Breast epithelium (tissue), 4 donors: ENCODE measurements around the gene GNAL. TPM values are rescaled to one million over a fixed set of nuclear protein-coding genes. Genes with fewer than 3 reads are reported as not detected.
A peak's percentile ranks its signal among the peaks of the same experiment; 100 is the strongest.

Experiments
- DNase-seq, 2 donors: peaks; one replicate each; pipeline ENCODE4 v3.0.0-alpha.2; 2019; ENCODE audit warnings: low spot score in 2 of 2
- H3K27ac ChIP-seq, 2 donors: fragments of 200-600 bp; sonication (generic) in 1 of 2; one replicate each; pipeline ENCODE4 v1.5.1; 2016 to 2019; ENCODE audit warnings: mild to moderate bottlenecking in 1 of 2
- H3K27me3 ChIP-seq, 2 donors: fragments of 200-600 bp; sonication (generic) in 1 of 2; one replicate each; pipeline versions ENCODE4 v1.5.1 to v1.6.0; 2017 to 2019; ENCODE audit warnings: control low read depth in 1 of 2, mild to moderate bottlenecking in 1 of 2
- H3K36me3 ChIP-seq: fragments of 200-600 bp; one replicate; pipeline ENCODE4 v1.5.1; 2019
- H3K4me1 ChIP-seq, 2 donors: fragments of 200-600 bp; sonication (generic); one replicate each; pipeline ENCODE4 v1.5.1; 2016 to 2019; ENCODE audit warnings: control low read depth in 1 of 2
- H3K4me3 ChIP-seq, 3 donors: fragments of 200-600 bp; sonication (generic); 1 replicate in 2 of 3; 2 replicates in 1 of 3; pipeline ENCODE4 v1.5.1; 2016 to 2019; ENCODE audit warnings: mild to moderate bottlenecking in 3 of 3, moderate library complexity in 2 of 3
- H3K9me3 ChIP-seq, 2 donors: fragments of 200-600 bp; sonication (generic) in 1 of 2; one replicate each; pipeline ENCODE4 v1.5.1; 2016 to 2019; ENCODE audit warnings: control low read depth in 1 of 2
- POLR2A ChIP-seq: fragments of 450-650 bp; IDR thresholded peaks from one replicate; pipeline ENCODE4 v1.6.1; 2016; ENCODE audit warnings: antibody characterized with exemption, mild to moderate bottlenecking, moderate library complexity
- POLR2AphosphoS5 ChIP-seq, 3 donors: sonication (generic); formaldehyde crosslinking; IDR thresholded peaks; one replicate each; pipeline ENCODE4 v1.6.1; 2017; ENCODE audit warnings: antibody characterized with exemption in 3 of 3
- intact Hi-C: fragments of 100-400 bp; cut with DNase I; formaldehyde crosslinking; loops from one replicate; pipeline ENCODE4 v1.15.1; 2023; ENCODE audit warnings: low total_unique reads
- total RNA-seq, 3 donors: library from RNA; depleted of rRNA; stranded (reverse); fragments of >200 nt; gene quantifications; one replicate each; pipeline ENCODE4 v1.1.0, GENCODE V29; 2016
- TF ChIP-seq, protein P1 (sequence below), 3 donors: fragments of 450-650 bp; IDR thresholded peaks; one replicate each; pipeline ENCODE4 v1.5.1; 2016 to 2017; ENCODE audit warnings: antibody characterized with exemption in 3 of 3, mild to moderate bottlenecking in 3 of 3, moderate library complexity in 3 of 3

The GNAL gene
- total RNA-seq, 3 donors from 2014 or later, result 6.6 to 15.4 (median 7.5) TPM

DNA sequence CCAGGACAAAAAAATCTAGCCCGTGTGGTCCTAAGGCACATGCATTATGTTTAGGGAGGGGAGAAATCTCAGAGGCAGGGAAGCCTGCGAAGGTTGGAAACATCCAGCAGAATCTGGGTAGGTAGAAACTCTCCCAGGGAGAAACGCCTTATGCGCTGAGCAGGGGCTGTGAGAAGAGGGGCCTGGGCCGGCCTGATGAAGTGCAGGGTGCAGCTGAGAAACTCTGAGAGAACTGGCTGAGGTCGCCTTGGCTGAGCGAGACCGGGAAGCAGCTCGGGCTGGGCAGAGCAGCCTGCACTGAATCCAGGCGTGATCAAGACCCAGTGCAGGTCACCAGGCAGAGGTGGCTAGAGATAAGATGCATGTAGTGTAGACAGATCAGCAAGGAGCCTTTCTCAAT, 177.3 kb downstream of the GNAL start:
- intact Hi-C loops, result no loop called here
- Histone ChIP-seq H3K27me3 (no peaks in the 10 kb centered on the region), H3K4me1 (no peaks in the 10 kb centered on the region), H3K27ac (no peak overlapping the region), H3K36me3 (no peaks in the 10 kb centered on the region), H3K9me3 (no peaks in the 10 kb centered on the region), H3K4me3 (no peak overlapping the region)
- DNase-seq, result no peak
- TF ChIP-seq, protein P1, sequence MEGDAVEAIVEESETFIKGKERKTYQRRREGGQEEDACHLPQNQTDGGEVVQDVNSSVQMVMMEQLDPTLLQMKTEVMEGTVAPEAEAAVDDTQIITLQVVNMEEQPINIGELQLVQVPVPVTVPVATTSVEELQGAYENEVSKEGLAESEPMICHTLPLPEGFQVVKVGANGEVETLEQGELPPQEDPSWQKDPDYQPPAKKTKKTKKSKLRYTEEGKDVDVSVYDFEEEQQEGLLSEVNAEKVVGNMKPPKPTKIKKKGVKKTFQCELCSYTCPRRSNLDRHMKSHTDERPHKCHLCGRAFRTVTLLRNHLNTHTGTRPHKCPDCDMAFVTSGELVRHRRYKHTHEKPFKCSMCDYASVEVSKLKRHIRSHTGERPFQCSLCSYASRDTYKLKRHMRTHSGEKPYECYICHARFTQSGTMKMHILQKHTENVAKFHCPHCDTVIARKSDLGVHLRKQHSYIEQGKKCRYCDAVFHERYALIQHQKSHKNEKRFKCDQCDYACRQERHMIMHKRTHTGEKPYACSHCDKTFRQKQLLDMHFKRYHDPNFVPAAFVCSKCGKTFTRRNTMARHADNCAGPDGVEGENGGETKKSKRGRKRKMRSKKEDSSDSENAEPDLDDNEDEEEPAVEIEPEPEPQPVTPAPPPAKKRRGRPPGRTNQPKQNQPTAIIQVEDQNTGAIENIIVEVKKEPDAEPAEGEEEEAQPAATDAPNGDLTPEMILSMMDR (IDR thresholded peaks at IDR 0.05), result no peak

DNA sequence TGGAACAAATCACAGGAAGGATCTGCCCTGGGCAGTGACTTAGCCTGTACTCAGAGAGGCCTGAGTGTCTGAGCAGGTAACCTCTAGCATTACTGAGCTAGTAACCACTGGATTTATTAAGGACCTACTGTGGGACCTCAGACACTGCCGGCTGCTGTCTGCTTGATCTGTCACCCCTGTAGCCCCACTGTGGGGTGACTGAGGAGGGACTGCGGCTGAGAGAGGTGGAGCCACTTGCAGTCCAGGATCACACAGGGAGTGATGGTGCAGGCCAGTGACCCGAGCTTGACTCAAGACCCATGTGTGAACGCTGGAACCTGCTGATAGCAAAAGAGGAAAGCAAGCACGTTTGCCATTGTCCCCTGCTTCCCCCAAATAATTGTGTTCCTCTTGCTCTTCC, 177.7 kb downstream of the GNAL start:
- TF ChIP-seq, protein P1 (IDR thresholded peaks at IDR 0.05), result no peak
- TF ChIP-seq POLR2A (no peak), POLR2AphosphoS5 (IDR thresholded peaks at IDR 0.05) (no peak)
- no peaks in the 10 kb centered on the region for H3K9me3 ChIP-seq
- H3K27ac ChIP-seq, result no peak overlapping the region
- H3K27me3 ChIP-seq, result no peaks in the 10 kb centered on the region
- H3K4me1 ChIP-seq, result no peaks in the 10 kb centered on the region
- DNase-seq, result no peak
- H3K36me3 ChIP-seq, result no peaks in the 10 kb centered on the region
- intact Hi-C loops, result no loop called here
- no peak overlapping the region for H3K4me3 ChIP-seq

DNA sequence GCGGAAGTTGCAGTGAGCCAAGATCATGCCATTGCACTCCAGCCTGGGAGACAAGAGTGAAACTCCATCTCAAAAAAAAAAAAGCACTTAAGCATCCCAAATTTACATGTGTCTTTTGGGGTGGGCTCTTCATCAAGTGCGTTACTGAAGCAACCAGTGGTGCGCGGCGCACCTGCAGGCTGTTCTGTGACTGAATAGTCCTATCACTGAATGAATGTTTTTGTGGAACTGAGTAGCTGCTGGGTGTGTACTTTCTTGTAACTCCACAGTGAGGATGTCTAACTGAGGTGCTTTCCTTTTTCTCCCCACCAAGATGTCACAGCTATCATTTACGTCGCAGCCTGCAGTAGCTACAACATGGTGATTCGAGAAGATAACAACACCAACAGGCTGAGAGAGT, 179.2 kb downstream of the GNAL start:
- Histone ChIP-seq H3K27ac (no peak overlapping the region), H3K4me1 (no peaks in the 10 kb centered on the region), H3K27me3 (no peaks in the 10 kb centered on the region), H3K4me3 (no peak overlapping the region), H3K36me3 (no peaks in the 10 kb centered on the region), H3K9me3 (no peaks in the 10 kb centered on the region)
- no peak for DNase-seq
- TF ChIP-seq, protein P1 (IDR thresholded peaks at IDR 0.05), result no peak
- no peak for TF ChIP-seq POLR2AphosphoS5 (IDR thresholded peaks at IDR 0.05)
- no peak for TF ChIP-seq POLR2A
- intact Hi-C loops, result no loop called here

DNA sequence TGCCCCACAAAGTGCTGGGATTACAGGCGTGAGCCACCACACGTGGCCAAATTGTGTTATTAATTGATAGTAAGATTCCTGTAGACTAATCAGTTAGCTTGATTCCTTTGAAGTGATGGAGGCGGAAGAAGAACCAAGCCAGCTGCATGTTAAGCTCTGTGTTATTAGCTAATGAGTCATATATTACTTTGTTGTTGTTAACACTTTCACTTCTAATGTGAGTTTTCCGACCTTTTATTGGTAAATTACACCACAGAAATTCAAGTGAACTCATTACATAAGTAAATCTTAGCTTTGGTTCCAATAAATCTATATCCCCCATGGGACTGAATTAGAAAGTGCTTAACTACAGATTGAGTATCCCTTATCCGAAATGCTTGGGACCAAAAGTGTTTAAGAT, 182.4 kb downstream of the GNAL start:
- Histone ChIP-seq H3K27me3 (no peaks in the 10 kb centered on the region), H3K4me1 (no peaks in the 10 kb centered on the region), H3K27ac (no peak overlapping the region), H3K36me3 (no peaks in the 10 kb centered on the region), H3K4me3 (no peak overlapping the region), H3K9me3 (no peaks in the 10 kb centered on the region)
- DNase-seq, result no peak
- intact Hi-C loops, result no loop called here
- TF ChIP-seq POLR2AphosphoS5 (IDR thresholded peaks at IDR 0.05) (no peak), POLR2A (no peak)
- TF ChIP-seq, protein P1 (IDR thresholded peaks at IDR 0.05), result no peak

DNA sequence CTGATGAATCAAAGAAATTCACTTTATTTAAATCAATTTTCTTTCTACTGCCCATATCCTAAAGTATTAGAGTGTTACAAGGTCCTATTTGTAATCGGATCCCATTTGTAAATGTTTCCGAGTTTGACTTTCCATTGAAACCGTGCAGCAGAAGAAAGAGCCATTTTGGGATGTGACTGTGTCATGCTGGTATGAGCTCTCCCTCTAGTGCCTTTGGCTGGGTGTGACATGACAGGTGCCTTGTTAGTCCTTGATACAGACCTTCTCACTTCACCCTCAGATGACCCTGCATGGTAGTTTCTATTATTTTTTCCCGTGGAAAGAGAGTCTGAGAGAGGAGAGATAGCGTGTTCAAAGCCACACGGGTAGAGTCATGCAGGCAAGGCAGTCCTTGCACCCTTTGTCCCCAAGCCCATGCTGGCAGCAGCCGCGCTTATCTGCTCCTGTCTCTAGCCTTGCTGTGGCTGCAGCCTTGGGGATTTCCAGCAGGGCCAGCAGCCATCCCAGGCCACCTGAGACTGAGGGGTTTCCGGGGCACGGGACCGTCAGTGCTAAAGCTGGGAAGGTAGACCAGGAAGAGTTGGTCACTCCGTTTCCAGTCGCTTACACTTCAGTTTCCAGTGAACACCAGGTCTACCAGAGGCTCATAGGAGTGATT, 183.5 kb downstream of the GNAL start:
- no peak for DNase-seq
- TF ChIP-seq POLR2A (no peak), POLR2AphosphoS5 (IDR thresholded peaks at IDR 0.05) (no peak)
- TF ChIP-seq, protein P1 (IDR thresholded peaks at IDR 0.05), result peak in 1 of 3 donors; percentile 22
- H3K4me1 ChIP-seq, result no peaks in the 10 kb centered on the region
- H3K36me3 ChIP-seq, result no peaks in the 10 kb centered on the region
- H3K27me3 ChIP-seq, result no peaks in the 10 kb centered on the region
- H3K4me3 ChIP-seq, result no peak overlapping the region
- intact Hi-C loops, result no loop called here
- no peaks in the 10 kb centered on the region for H3K9me3 ChIP-seq
- no peak overlapping the region for H3K27ac ChIP-seq
